KOPT-K1 (cell line): Measurements from ENCODE around the gene KRT7.

Experiments
- H3K27ac ChIP-seq: fragments of 200-600 bp; sonication (generic); 2 replicates; pipeline ENCODE4 v1.5.1; 2016; ENCODE audit warnings: antibody characterized with exemption, mild to moderate bottlenecking, low read depth, low read length; ENCODE audit not compliant: poor library complexity, severe bottlenecking
- H3K36me3 ChIP-seq: fragments of 200-600 bp; sonication (generic); 2 replicates; pipeline ENCODE4 v1.5.1; 2017; ENCODE audit warnings: antibody characterized with exemption, mild to moderate bottlenecking, low read length, moderate library complexity; ENCODE audit not compliant: insufficient read depth
- H3K9me3 ChIP-seq: fragments of 200-600 bp; sonication (generic); 2 replicates; pipeline ENCODE4 v1.5.1; 2017; ENCODE audit warnings: antibody characterized with exemption, low read length, mild to moderate bottlenecking; ENCODE audit not compliant: insufficient read depth, poor library complexity, severe bottlenecking

KRT7 gene

DNA sequence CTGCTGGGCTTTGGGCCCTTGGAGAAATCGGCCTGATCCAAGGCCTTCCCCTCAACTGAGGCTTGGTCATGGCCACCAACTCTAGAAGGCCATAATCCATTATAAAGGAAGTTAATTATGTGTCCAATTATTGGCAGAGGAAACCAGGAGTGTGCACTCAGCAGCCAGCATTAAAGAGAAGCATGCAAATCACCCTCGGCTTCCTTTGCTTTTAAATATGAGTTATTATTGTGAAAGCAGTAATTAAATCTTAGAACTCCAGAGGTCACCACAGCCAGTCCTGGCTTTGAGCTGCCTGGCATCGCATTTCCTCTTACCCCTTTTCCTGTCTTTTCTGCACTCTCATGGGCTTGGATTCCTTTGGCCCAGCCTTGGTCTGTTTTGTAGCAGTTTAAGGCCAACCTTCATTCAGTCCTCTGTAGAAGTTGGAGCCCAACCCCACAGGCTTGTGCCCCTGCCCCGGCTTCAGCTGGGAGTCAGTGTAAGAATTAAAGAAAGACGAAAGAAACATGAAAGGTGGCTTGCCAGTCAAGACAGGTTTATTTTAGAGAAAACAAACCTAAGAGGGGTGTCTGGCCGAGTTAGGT, 26.7 kb downstream of the KRT7 start:
- Histone ChIP-seq H3K36me3 (no peaks in the 10 kb centered on the region), H3K27ac (no peak overlapping the region), H3K9me3 (peaks cover 6% of the 10 kb centered on the region)

DNA sequence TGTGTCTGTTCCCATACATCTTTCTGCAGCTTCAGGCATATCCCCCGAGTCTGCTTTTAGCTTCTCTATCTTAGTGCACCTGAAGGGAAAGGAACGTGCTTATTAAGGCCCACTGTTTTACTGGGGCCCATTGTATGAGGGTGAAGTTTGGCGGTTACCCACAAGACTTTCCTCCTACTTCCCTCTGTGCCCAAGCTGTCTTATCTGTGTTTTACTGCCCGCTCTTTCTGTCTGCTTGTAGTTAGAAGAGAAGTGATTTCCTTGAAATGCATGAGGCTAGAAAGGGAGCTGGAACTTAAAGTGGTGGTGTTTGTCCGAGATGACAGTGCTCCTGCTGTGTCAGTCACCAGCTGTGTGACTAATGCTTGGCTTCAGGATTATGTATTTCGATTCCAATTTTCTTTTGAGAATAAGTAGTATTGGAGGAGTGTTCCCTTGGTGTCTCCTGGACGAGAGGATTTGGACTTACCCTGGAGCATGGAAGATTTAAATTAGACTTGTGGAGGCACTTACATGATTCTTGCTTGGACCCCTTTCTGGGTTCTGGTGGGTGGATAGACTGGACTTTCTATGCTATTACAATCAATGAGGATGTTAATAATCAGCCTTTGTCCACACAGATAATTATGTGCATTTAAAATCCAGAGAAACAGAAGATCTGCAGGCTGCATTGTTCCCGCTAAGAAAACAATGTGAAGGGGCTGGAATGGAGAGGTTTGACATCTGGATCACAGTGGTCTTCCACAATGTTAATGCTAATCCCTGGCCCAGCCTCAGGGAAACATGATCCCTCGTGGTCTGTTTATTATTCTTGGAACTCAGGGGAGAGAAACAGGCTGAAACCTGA, 27.5 kb downstream of the KRT7 start:
- Histone ChIP-seq H3K27ac (no peak overlapping the region), H3K9me3 (peaks cover 6% of the 10 kb centered on the region), H3K36me3 (no peaks in the 10 kb centered on the region)

DNA sequence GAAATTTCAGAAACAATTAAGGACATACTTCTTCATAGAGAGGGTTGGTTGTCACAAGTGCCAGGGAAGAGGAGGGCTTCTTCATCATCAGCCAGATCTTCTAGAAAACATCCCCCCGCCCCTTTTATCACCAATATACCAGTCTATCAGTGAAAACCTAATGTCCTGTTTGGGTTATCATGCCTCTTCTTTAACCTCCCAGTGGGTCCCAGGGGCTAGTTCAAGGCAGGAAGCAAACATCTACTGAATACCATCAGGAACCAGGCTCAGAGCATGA, 28.1 kb downstream of the KRT7 start:
- no peak overlapping the region for H3K27ac ChIP-seq
- H3K9me3 ChIP-seq = peaks cover 6% of the 10 kb centered on the region
- H3K36me3 ChIP-seq = no peaks in the 10 kb centered on the region

DNA sequence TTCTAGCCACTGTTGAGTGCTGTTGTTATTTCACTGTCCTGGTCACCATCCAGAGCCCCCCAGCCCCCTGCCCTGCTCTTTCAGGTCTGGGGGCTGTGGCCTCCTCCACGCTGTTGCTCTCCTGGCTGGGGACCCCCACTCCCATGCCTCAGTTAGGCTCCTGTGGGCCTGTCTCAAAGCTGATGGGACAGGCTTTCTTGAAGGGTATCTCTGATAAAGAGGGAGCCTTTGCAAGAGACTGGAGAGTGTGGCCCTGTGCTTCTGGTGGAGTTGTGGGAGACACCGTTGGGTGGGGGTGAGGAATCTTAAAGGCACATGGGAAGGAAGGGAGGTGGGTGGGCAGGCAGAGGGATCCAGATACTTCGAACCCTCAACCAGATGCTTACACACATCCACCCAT, 29.2 kb downstream of the KRT7 start:
- Histone ChIP-seq H3K27ac (no peak overlapping the region), H3K9me3 (peaks cover 6% of the 10 kb centered on the region)

DNA sequence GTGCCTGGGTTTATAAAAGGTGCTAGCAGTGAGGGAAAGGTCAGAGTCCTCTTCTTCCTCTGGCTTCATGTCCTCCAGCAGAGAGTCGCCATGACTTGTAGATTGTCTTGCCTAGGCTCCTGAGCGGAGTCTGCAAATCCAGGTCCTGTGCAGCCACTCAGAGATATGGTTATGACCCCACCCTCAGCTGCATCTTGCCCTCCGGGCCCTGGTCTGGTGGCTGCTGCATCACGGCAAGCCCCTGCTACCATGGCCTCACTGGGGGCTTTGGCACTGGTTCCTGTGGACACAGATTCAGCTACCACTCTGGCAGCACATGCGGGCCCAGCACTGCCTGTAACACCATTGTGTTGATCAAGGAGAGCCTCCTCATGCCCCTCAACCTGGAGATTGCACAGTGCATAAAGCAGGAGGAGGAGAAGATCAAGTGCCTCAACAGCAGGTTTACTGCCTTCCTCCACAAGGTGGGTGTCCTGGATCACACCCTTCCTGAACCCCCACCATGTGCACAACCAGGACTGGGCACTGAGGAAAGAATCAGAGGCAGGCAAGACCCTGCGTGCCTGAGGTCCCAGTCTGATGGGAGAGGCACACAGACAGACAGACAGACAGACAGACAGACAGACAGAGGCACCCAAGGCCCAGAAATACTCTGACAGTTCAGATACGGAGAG, 30.9 kb downstream of the KRT7 start:
- Histone ChIP-seq H3K9me3 (peaks cover 6% of the 10 kb centered on the region), H3K36me3 (no peaks in the 10 kb centered on the region), H3K27ac (no peak overlapping the region)

More for the DNA sequence above, 29.2 kb downstream of the KRT7 start:
- no peaks in the 10 kb centered on the region for H3K36me3 ChIP-seq

DNA sequence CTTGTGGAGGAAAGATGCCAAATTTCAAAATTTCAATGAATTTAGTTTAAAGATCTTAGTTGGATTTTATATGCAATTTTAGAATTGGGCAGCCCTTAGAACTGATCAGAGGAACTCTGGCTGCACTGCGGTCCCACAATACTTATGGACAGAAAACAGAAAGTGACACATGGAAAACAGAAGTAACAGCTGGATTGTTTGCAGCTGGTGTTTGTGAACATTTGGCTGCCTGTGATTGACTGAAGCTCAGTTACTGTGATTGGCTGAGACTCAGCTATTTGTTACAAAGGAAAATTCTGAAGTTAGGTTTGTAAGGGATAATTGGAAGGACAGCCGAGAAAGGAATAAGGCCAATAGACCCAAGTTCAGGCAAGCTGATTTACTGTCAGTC, 31.4 kb downstream of the KRT7 start:
- Histone ChIP-seq H3K9me3 (peaks cover 6% of the 10 kb centered on the region), H3K36me3 (no peaks in the 10 kb centered on the region), H3K27ac (no peak overlapping the region)

DNA sequence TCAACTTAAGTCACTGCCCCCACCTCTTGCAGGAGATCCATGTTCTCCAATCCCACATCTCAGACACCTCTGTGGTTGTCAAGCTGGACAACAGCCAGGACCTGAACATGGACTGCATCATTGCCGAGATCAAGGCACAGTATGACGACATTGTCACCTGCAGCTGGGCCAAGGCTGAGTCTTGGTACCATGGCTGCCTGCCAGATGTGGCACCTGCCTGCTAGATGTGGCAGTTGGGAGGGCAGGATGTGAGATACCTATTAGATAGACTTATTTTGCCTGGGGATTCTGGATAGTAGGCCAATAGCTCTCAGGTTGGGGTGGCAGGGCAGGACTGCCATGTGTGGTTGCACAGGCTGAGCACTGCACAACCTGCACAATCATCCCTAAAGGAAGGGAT, 33.5 kb downstream of the KRT7 start:
- Histone ChIP-seq H3K27ac (no peak overlapping the region), H3K36me3 (no peaks in the 10 kb centered on the region), H3K9me3 (peaks cover 6% of the 10 kb centered on the region)

DNA sequence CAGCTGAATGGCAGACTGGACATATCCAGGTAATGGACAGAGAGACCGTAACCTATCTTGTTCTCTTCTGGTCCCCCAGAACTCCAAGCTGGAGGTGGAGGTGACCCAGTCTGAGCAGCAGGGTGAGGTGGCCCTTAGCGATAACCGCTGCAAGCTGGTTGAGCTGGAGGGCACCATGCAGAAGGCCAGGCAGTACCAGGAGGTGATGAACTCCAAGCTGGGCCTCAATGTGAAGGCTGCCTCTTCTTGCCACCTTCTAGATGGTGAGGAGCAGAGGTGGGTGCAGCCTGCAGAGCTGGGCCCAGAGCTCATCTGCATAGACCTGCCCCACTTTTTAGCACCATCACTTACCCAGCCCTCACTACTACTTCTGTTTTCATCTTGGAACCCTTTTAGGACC, 34.2 kb downstream of the KRT7 start:
- H3K36me3 ChIP-seq = no peaks in the 10 kb centered on the region
- peaks cover 6% of the 10 kb centered on the region for H3K9me3 ChIP-seq
- H3K27ac ChIP-seq = no peak overlapping the region

DNA sequence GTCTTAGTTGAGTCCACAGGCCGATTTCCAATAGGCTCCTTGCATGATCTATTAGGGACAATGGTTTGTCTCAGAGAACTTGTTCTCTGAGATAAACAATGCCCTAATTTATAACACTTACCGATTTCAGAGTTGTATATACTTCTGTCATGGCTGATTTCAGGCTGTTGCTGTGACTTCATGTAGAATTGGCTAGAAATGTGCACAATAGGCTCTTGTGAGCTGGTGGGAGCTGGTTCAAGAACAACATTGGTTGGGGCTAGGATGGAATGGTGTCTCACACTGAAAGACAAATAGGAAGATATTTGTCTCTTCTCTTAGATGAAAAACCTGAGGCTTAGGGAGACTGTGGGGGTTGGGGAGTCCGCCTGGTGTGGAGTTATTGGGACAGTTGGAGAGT, 34.7 kb downstream of the KRT7 start:
- Histone ChIP-seq H3K36me3 (no peaks in the 10 kb centered on the region), H3K27ac (no peak overlapping the region), H3K9me3 (peaks cover 2% of the 10 kb centered on the region)

DNA sequence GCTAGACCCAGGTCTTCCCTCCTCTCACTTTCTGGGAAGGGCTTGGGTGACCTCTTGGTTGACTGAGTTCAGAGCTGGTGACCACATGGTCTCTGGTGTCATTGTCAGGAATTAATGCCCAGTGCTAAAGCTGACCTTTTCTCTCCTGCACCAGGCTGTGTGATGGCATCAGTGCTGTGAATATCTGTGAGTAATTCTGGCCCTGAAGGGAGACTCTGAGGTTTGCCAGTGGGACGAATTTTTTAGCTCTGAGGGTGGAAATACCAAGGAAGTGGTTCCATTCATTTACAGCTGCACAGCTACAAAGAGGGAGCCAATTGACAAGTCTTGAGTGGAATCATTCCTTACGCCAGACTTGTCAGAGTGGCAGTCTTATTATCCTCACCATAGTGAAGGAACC, 35.2 kb downstream of the KRT7 start:
- no peaks in the 10 kb centered on the region for H3K9me3 ChIP-seq
- H3K36me3 ChIP-seq = no peaks in the 10 kb centered on the region
- no peak overlapping the region for H3K27ac ChIP-seq

DNA sequence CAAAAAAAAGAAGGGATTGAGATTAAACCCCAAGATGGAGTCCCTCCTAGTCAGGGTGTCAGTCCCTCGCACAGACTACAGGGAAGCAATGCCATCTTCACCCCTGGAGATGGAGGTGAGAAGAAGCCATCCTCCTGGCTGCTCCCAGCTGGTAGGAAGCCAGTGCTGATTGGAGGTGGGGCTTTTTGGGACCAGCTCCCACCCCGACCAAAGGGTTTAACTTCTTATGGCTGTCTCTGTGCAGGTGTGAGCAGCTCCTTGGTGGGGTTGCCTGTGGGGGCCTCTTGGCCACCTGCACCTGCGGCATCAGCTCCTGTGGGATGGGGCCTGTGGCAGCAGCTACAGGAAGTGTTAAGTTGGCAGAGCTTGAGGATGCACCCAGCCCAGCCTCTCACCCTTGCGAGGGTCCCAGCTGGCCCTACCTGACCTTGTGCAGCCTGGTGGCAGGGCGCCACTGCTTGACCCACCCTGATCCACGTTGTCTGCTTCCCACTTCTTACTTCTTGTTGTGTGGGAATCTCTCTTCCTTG, 37.6 kb downstream of the KRT7 start:
- Histone ChIP-seq H3K9me3 (no peaks in the 10 kb centered on the region), H3K36me3 (no peaks in the 10 kb centered on the region), H3K27ac (no peak overlapping the region)

DNA sequence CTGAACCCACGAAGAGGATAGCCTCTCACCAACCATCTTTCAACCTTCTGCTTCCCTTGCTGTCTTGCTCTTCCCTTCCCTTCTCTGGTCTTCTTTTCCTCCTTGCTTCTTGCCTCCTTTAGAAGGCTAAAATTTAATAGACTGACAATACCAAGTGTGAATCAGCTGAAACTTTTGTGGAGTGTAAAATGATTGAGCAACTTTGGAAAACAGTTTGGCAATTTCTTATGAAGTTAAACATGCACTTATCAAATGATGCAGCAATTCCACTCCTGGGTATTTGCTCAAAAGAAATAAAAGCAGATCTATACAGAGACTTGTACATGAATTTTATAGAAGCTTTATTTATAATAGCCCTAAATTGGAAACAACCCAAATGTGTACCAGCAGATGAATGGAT, 38.1 kb downstream of the KRT7 start:
- Histone ChIP-seq H3K27ac (no peak overlapping the region), H3K36me3 (no peaks in the 10 kb centered on the region), H3K9me3 (no peaks in the 10 kb centered on the region)

DNA sequence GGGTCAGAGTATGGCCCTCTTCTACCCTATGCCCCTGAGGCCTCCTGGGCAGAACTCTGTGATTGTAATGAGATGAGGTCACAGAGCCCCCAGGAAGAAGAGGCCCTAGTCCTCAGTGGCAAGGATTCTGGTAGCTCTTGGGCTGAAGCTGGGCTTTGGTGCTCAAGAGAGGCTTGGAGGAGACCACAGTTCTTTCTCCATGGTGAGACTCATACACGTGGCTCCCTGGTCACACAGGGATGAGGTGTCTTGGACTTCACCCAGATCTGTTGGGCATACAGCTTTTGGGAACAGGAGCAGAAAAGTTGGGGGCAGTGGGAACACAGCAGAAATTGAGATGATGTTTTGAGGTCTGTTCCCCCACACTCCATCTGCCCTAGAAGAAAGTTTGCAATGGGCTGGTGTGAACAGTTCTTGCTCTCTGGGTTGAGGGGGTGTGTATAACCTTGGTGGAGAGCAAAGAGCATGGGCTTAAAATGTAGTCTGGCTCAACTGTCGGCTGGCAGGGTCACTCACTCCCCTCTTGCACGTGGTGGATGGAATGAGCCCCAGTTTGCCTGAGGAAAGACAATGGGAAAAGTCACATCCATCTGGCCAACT, 41.6 kb downstream of the KRT7 start, which contains the start of gene KRT86:
Gene KRT86 (plus strand): TSS at position 125 of the 600 bp plus-strand sequence. CDS start 27,272 bp downstream, outside the sequence.
- Histone ChIP-seq H3K9me3 (no peaks in the 10 kb centered on the region), H3K36me3 (no peaks in the 10 kb centered on the region), H3K27ac (no peak within 1 kb of the TSS)

DNA sequence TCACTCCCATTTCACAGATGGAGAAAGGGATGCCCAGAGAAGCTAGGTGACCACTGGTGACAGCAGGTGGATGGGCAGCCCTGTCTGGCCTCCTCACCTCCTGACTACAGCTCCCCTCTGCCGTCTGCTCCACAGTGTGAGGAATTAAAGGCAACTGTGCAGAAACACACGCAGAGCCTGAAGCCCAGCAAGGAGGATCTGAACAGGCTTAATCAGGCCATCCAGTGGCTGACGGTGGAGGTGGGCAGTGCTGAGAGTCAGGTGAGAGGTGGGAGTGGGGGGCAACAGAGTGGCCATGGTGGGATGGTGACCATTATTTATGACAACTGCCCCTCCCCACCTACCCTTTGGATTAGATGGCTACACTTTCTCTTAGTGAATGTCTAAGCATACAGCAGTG, 42.6 kb downstream of the KRT7 start:
- no peak overlapping the region for H3K27ac ChIP-seq
- H3K36me3 ChIP-seq = no peaks in the 10 kb centered on the region
- H3K9me3 ChIP-seq = no peaks in the 10 kb centered on the region
